ENCODE data around the gene PTPRN2. TPM values are rescaled to one million over a fixed set of nuclear protein-coding genes. Genes with fewer than 3 reads are reported as not detected.
"Not testable (repeated sequence)": the region's sequence is repeated elsewhere in the genome, so short reads cannot be mapped to it uniquely, and the experiment has no call there.

PTPRN2 gene
- total RNA-seq, 1 experiment from 2014 or later: 1.1 TPM

GRCh38 chr7:157937406-157937805 is 650.2 kb downstream of the PTPRN2 start:
- Histone ChIP-seq H3K4me3 (ENCODE audit: low read depth in 2 of 2, low read length in 2 of 2) (no peak overlapping the region), H3K36me3 (ENCODE audit: control insufficient read depth, insufficient read depth, low read length) (no peaks in the 10 kb centered on the region), H3K4me1 (ENCODE audit: control insufficient read depth, insufficient read depth, low read length) (no peaks in the 10 kb centered on the region), H3K9me3 (ENCODE audit: control insufficient read depth, insufficient read depth, low read depth, low read length) (peaks cover 11% of the 10 kb centered on the region; the same call in 1 of the 2 replicates), H3K27ac (ENCODE audit: low read length) (no peak overlapping the region), H3K27me3 (ENCODE audit: control insufficient read depth, insufficient read depth, low read length) (peaks cover 6% of the 10 kb centered on the region; the same call in 1 of the 2 replicates)
- in situ Hi-C loops (cut with HindIII; ENCODE audit: low pct_unique_long_range_greater_than_20kb, low sequenced_read_pairs) (no loop called here), intact Hi-C loops (cut with micrococcal nuclease; ENCODE audit: unreplicated experiment) (no loop called here)
- no TSS peak for BruUV-seq (replicated peaks)
- POLR2A ChIA-PET: no interaction called here
- DNase-seq (ENCODE audit: low read depth, low spot score) (no peak), ATAC-seq (no peak)
- TF ChIP-seq POLR2AphosphoS5 (IDR thresholded peaks at IDR 0.05; ENCODE audit: low read depth, low read length) (no peak), SIN3A (IDR thresholded peaks at IDR 0.05; ENCODE audit: borderline replicate concordance, insufficient read depth, low read depth, low read length) (no peak), REST (IDR thresholded peaks at IDR 0.05; ENCODE audit: insufficient read depth in 1 of 2, low read depth in 2 of 2, low read length in 1 of 2) (no peak), CTCF (IDR thresholded peaks at IDR 0.05) (no peak), TCF7L2 (IDR thresholded peaks at IDR 0.05; ENCODE audit: low read depth, low read length) (no peak)
- CTCF ChIA-PET: no interaction called here

GRCh38 chr7:157936976-157937375 is 650.6 kb downstream of the PTPRN2 start:
- TF ChIP-seq POLR2AphosphoS5 (IDR thresholded peaks at IDR 0.05; ENCODE audit: low read depth, low read length) (no peak), SIN3A (IDR thresholded peaks at IDR 0.05; ENCODE audit: borderline replicate concordance, insufficient read depth, low read depth, low read length) (no peak)
- BruUV-seq (replicated peaks): no TSS peak
- peaks cover 14% of the 10 kb centered on the region; the same call in 1 of the 2 replicates for H3K9me3 ChIP-seq (ENCODE audit: control insufficient read depth, insufficient read depth, low read depth, low read length)
- ChIA-PET POLR2A (no interaction called here), CTCF (no interaction called here)
- peaks cover 6% of the 10 kb centered on the region; the same call in 1 of the 2 replicates for H3K27me3 ChIP-seq (ENCODE audit: control insufficient read depth, insufficient read depth, low read length)
- intact Hi-C loops (cut with micrococcal nuclease; ENCODE audit: unreplicated experiment) (no loop called here), in situ Hi-C loops (cut with HindIII; ENCODE audit: low pct_unique_long_range_greater_than_20kb, low sequenced_read_pairs) (no loop called here)
- no peaks in the 10 kb centered on the region for H3K36me3 ChIP-seq (ENCODE audit: control insufficient read depth, insufficient read depth, low read length)
- H3K4me1 ChIP-seq (ENCODE audit: control insufficient read depth, insufficient read depth, low read length): no peaks in the 10 kb centered on the region
- ATAC-seq: no peak
- H3K4me3 ChIP-seq (ENCODE audit: low read depth in 2 of 2, low read length in 2 of 2): no peak overlapping the region
- DNase-seq (ENCODE audit: low read depth, low spot score): no peak
- H3K27ac ChIP-seq (ENCODE audit: low read length): no peak overlapping the region

- CTCF ChIA-PET: interaction anchor here (0.5 kb wide), 1 partner anchor 98 kb away, joined by 3 read pairs; no protein-coding TSS in a partner anchor
- H3K9me3 ChIP-seq (ENCODE audit: control insufficient read depth, insufficient read depth, low read depth, low read length): peaks cover 14% of the 10 kb centered on the region; the same call in 1 of the 2 replicates
Measured at GRCh38 chr7:157935721-157936120, 651.9 kb downstream of the PTPRN2 start.

GRCh38 chr7:157933219-157934155 is 654.1 kb downstream of the PTPRN2 start:
- POLR2A ChIA-PET; intact Hi-C loops (cut with micrococcal nuclease; ENCODE audit: unreplicated experiment); H3K4me3 ChIP-seq (ENCODE audit: low read depth in 2 of 2, low read length in 2 of 2); H3K27ac ChIP-seq (ENCODE audit: low read length); in situ Hi-C loops (cut with HindIII; ENCODE audit: low pct_unique_long_range_greater_than_20kb, low sequenced_read_pairs); H3K36me3 ChIP-seq (ENCODE audit: control insufficient read depth, insufficient read depth, low read length); H3K4me1 ChIP-seq (ENCODE audit: control insufficient read depth, insufficient read depth, low read length); DNase-seq (ENCODE audit: low read depth, low spot score); BruUV-seq (replicated peaks); ATAC-seq; H3K27me3 ChIP-seq (ENCODE audit: control insufficient read depth, insufficient read depth, low read length); CTCF ChIA-PET: not testable (repeated sequence)
- H3K9me3 ChIP-seq (ENCODE audit: control insufficient read depth, insufficient read depth, low read depth, low read length): peaks cover 14% of the 10 kb centered on the region; the same call in 1 of the 2 replicates

More at GRCh38 chr7:157935721-157936120, 651.9 kb downstream of the PTPRN2 start:
- H3K27me3 ChIP-seq (ENCODE audit: control insufficient read depth, insufficient read depth, low read length); DNase-seq (ENCODE audit: low read depth, low spot score); intact Hi-C loops (cut with micrococcal nuclease; ENCODE audit: unreplicated experiment); in situ Hi-C loops (cut with HindIII; ENCODE audit: low pct_unique_long_range_greater_than_20kb, low sequenced_read_pairs); H3K27ac ChIP-seq (ENCODE audit: low read length); POLR2A ChIA-PET; H3K36me3 ChIP-seq (ENCODE audit: control insufficient read depth, insufficient read depth, low read length); BruUV-seq (replicated peaks); H3K4me1 ChIP-seq (ENCODE audit: control insufficient read depth, insufficient read depth, low read length); ATAC-seq; H3K4me3 ChIP-seq (ENCODE audit: low read depth in 2 of 2, low read length in 2 of 2): not testable (repeated sequence)
